SKM-1 treated with dmso at 0.1 percent for 144 hours (cell line): ENCODE data around the gene GCK.
"Not testable (repeated sequence)": the region's sequence is repeated elsewhere in the genome, so short reads cannot be mapped to it uniquely, and the experiment has no call there.

Experiments
- DNase-seq: peaks from one replicate; lab custom pipeline; 2025; ENCODE audit not compliant: unreplicated experiment; lab: John Stamatoyannopoulos, UW

The GCK gene

GRCh38 chr7:44144968-44145478, 44.2 kb downstream of the GCK start:
- DNase-seq = no peak

GRCh38 chr7:44144426-44144967, 44.7 kb downstream of the GCK start:
- no peak for DNase-seq

GRCh38 chr7:44143646-44144250, 45.5 kb downstream of the GCK start:
- DNase-seq = no peak

GRCh38 chr7:44142028-44142427, 47.2 kb downstream of the GCK start:
- no peak for DNase-seq

- DNase-seq = no peak
Measured at GRCh38 chr7:44141221-44141850, 47.9 kb downstream of the GCK start, which contains the start of gene MYL7. Gene MYL7, minus strand, starts transcription at chr7:44141332. Its CDS starts 27 bp downstream, at chr7:44141305.

GRCh38 chr7:44140341-44140740, 48.9 kb downstream of the GCK start:
- DNase-seq = no peak

GRCh38 chr7:44139311-44140010, 49.8 kb downstream of the GCK start:
- no peak for DNase-seq

GRCh38 chr7:44138698-44139097, 50.5 kb downstream of the GCK start:
- no peak for DNase-seq

- no peak for DNase-seq
Measured at GRCh38 chr7:44136731-44137130, 52.5 kb downstream of the GCK start.

- DNase-seq = no peak
Measured at GRCh38 chr7:44134943-44135628, 54.2 kb downstream of the GCK start.

GRCh38 chr7:44133295-44133694, 55.9 kb downstream of the GCK start:
- DNase-seq = no peak

- no peak for DNase-seq
Measured at GRCh38 chr7:44132039-44132438, 57.2 kb downstream of the GCK start.

GRCh38 chr7:44131173-44132029, 57.8 kb downstream of the GCK start:
- no peak for DNase-seq

GRCh38 chr7:44128721-44129582, 60.3 kb downstream of the GCK start:
- DNase-seq = no peak

GRCh38 chr7:44127161-44127560, 62.1 kb downstream of the GCK start:
- DNase-seq = no peak

- not testable (repeated sequence) for DNase-seq
Measured at GRCh38 chr7:44126574-44126973, 62.7 kb downstream of the GCK start.

GRCh38 chr7:44124822-44125202, 64.4 kb downstream of the GCK start:
- DNase-seq = no peak

GRCh38 chr7:44123190-44124003, 65.8 kb downstream of the GCK start, which contains the start of gene POLD2:
Gene POLD2, minus strand, starts transcription at chr7:44123548. Its CDS starts 1,495 bp downstream, at chr7:44122053.
- peak; percentile 93 for DNase-seq
